HG02981 (cell line): ENCODE data around the gene RAB9B.
"Not testable (repeated sequence)": the region's sequence is repeated elsewhere in the genome, so short reads cannot be mapped to it uniquely, and the experiment has no call there.

Experiments
- ATAC-seq: cut with Tn5 transposase; IDR thresholded peaks from one replicate; pipeline ENCODE4 v1.9.1; 2021; ENCODE audit warnings: mild to moderate bottlenecking, moderate library complexity; ENCODE audit not compliant: unreplicated experiment

Gene RAB9B

GRCh38 chrX:103817101-103817500, 15.0 kb downstream of the RAB9B start:
- ATAC-seq, result not testable (repeated sequence)

- ATAC-seq, result no peak
Observed at GRCh38 chrX:103811858-103812257, 20.2 kb downstream of the RAB9B start.

- ATAC-seq, result no peak
Observed at GRCh38 chrX:103806862-103807474, 25.1 kb downstream of the RAB9B start.

- ATAC-seq, result no peak
Observed at GRCh38 chrX:103805860-103806259, 26.2 kb downstream of the RAB9B start.

GRCh38 chrX:103800318-103800717, 31.7 kb downstream of the RAB9B start:
- no peak for ATAC-seq

- no peak for ATAC-seq
Observed at GRCh38 chrX:103797691-103798090, 34.4 kb downstream of the RAB9B start.

GRCh38 chrX:103794119-103794518, 37.9 kb downstream of the RAB9B start:
- ATAC-seq, result no peak

GRCh38 chrX:103793545-103793940, 38.5 kb downstream of the RAB9B start:
- no peak for ATAC-seq

- no peak for ATAC-seq
Observed at GRCh38 chrX:103792916-103793544, 39.0 kb downstream of the RAB9B start.

- ATAC-seq, result no peak
Observed at GRCh38 chrX:103791826-103792485, 40.1 kb downstream of the RAB9B start.

GRCh38 chrX:103791228-103791627, 40.8 kb downstream of the RAB9B start:
- no peak for ATAC-seq

- ATAC-seq, result peak; percentile 80
Observed at GRCh38 chrX:103789004-103789403, 43.1 kb downstream of the RAB9B start.

- ATAC-seq, result no peak
Observed at GRCh38 chrX:103783971-103784370, 48.1 kb downstream of the RAB9B start.

GRCh38 chrX:103783196-103783595, 48.9 kb downstream of the RAB9B start:
- ATAC-seq, result no peak

- ATAC-seq, result no peak
Observed at GRCh38 chrX:103782640-103783039, 49.4 kb downstream of the RAB9B start.

GRCh38 chrX:103781706-103782105, 50.4 kb downstream of the RAB9B start:
- ATAC-seq, result no peak

GRCh38 chrX:103781062-103781402, 51.0 kb downstream of the RAB9B start:
- no peak for ATAC-seq

GRCh38 chrX:103780336-103781061, 51.6 kb downstream of the RAB9B start:
- ATAC-seq, result no peak

GRCh38 chrX:103779141-103779789, 52.8 kb downstream of the RAB9B start:
- no peak for ATAC-seq

GRCh38 chrX:103776546-103776945, 55.5 kb downstream of the RAB9B start, which contains the start of gene PLP1:
Gene PLP1 (plus strand): TSS chrX:103776840. CDS start chrX:103776996, 156 bp downstream.
- no peak for ATAC-seq

GRCh38 chrX:103774070-103774642, 57.9 kb downstream of the RAB9B start:
- no peak for ATAC-seq
